Effector memory CD4-positive, alpha-beta T cell (primary cell): ENCODE data around the gene ID3.

ENCODE experiments used
- DNase-seq, 3 donors: peaks; one replicate each; pipeline ENCODE4 v3.0.0-alpha.2; 2020
- H3K27ac ChIP-seq: 2 replicates; pipeline ENCODE4 v1.7.0; 2013; ENCODE audit warnings: mild to moderate bottlenecking, low read length, moderate library complexity; ENCODE audit not compliant: insufficient read depth, poor library complexity, severe bottlenecking
- H3K27me3 ChIP-seq: replicated peaks from 2 replicates; pipeline ENCODE4 v1.7.0; 2013; ENCODE audit warnings: mild to moderate bottlenecking, low read length; ENCODE audit not compliant: insufficient read depth, control insufficient read depth, poor library complexity, severe bottlenecking
- H3K36me3 ChIP-seq: 2 replicates; pipeline ENCODE4 v1.7.0; 2013; ENCODE audit warnings: mild to moderate bottlenecking, low read length, moderate library complexity; ENCODE audit not compliant: control insufficient read depth, insufficient read depth
- H3K4me1 ChIP-seq: 2 replicates; pipeline ENCODE4 v1.7.0; 2013; ENCODE audit warnings: low read length, mild to moderate bottlenecking; ENCODE audit not compliant: control insufficient read depth, insufficient read depth, poor library complexity, severe bottlenecking
- H3K4me3 ChIP-seq: 2 replicates; pipeline ENCODE4 v1.7.0; 2013; ENCODE audit warnings: low read length, low read depth, mild to moderate bottlenecking; ENCODE audit not compliant: insufficient read depth, poor library complexity, severe bottlenecking
- H3K9me3 ChIP-seq: 2 replicates; pipeline ENCODE4 v1.7.0; 2013; ENCODE audit warnings: mild to moderate bottlenecking, low read length, moderate library complexity; ENCODE audit not compliant: control insufficient read depth

ID3 gene

DNA sequence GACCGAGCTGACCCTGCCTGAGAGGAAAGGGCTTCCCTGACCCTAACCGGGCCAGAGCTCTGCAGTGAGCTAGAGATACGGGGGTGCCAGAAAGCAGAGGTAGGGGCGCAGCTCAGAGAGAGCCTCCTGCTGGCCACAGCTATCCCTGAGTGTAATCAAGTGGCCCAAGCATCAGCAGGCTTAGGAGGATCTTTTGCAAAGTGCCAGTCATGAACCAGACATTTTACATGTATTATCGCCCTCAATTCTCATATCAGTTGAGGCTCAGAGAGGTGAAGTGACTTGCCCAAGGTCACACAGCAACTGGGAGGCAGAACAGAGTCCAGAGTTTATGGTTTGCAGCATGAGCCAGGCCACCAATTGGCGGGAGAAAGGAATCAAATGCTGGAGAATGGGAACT is 7.0 kb upstream of the ID3 start:
- H3K27me3 ChIP-seq, result no peaks in the 10 kb centered on the region
- H3K4me1 ChIP-seq, result peaks cover 6% of the 10 kb centered on the region
- no peaks in the 10 kb centered on the region for H3K9me3 ChIP-seq
- H3K27ac ChIP-seq, result no peak overlapping the region
- no peak overlapping the region for H3K4me3 ChIP-seq
- no peaks in the 10 kb centered on the region for H3K36me3 ChIP-seq
- no peak for DNase-seq

DNA sequence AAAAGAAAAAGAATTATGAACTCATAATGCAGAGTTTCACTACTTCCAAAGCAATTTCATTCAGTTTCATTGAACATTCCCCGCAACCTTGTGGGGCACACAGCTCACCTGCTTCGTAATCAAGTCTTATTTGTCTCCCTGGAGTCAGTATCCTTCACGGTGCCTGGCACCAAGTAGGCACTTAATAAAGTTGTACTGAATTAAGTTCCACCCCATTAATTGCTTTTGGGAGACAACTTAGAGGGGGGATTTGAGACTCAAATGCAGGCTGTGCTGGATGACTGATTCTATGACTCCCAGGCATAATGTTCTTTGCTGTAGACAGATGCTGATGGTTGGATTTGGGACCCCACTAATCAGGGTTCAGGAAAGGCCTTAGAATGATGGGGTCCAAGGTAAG is 6.5 kb upstream of the ID3 start:
- Histone ChIP-seq H3K4me1 (peaks cover 6% of the 10 kb centered on the region), H3K4me3 (no peak overlapping the region), H3K27me3 (no peaks in the 10 kb centered on the region), H3K9me3 (no peaks in the 10 kb centered on the region), H3K27ac (no peak overlapping the region), H3K36me3 (no peaks in the 10 kb centered on the region)
- no peak for DNase-seq

DNA sequence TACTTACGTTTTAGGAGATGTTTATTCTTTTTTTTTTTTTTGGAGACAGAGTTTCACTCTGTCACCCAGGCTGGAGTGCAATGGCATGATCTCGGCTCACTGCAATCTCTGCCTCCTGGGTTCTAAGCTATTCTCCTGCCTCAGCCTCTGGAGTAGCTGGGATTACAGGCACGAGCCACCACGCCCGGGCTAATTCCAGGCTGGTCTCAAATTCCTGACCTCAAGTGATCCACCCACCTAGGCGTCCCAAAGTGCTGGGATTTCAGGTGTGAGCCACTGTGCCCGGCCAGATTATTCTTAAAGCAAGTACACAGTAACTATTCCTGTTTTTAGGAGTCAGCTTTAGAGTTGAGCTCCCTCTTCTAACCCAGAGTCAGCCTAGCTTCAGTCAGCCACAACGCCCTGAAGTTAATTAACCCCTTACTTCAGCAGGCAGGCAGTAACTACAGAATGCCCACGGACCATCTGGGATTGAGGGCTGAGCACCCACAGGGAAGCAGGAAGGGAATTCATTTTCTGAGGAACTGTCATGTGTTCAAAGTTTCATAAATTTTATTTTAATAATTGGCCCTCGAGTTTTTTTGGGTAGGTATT is 5.3 kb upstream of the ID3 start:
- no peak overlapping the region for H3K27ac ChIP-seq
- no peaks in the 10 kb centered on the region for H3K27me3 ChIP-seq
- no peak for DNase-seq

DNA sequence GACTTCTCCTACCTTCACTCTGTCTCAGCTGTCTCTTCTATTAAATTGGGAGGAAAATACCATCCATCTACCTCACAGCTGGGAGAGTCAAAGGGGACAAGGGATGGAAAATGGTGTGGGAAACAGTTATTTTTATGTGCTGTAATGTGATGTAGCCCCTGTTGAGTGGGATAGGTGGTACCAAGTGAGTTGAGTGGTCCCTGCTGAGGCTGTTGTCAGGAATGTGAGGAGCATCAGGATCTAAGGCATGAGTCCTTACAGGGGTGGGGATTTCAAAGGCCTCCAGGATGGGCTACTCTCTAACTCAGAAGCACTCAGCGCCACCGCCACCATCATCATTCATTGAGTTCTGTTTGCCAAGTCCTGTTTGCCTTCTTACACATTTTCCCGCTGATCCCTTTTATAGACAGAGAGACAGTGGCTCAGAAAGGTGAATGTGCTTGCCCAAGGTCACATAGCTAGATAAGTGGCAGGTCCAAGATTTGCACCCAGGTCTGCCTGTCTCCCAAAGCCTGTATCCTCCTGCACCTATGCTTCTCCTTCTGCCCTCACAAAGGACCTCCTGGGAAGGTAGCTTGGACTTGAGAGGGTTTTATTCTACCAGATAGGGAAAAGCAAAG is 4.6 kb upstream of the ID3 start:
- Histone ChIP-seq H3K27ac (no peak overlapping the region), H3K4me1 (peaks cover 6% of the 10 kb centered on the region), H3K9me3 (no peaks in the 10 kb centered on the region), H3K27me3 (no peaks in the 10 kb centered on the region), H3K36me3 (no peaks in the 10 kb centered on the region), H3K4me3 (no peak overlapping the region)
- no peak for DNase-seq

More for the DNA sequence above, 5.3 kb upstream of the ID3 start:
- Histone ChIP-seq H3K4me3 (no peak overlapping the region), H3K4me1 (peaks cover 6% of the 10 kb centered on the region), H3K36me3 (no peaks in the 10 kb centered on the region), H3K9me3 (no peaks in the 10 kb centered on the region)

DNA sequence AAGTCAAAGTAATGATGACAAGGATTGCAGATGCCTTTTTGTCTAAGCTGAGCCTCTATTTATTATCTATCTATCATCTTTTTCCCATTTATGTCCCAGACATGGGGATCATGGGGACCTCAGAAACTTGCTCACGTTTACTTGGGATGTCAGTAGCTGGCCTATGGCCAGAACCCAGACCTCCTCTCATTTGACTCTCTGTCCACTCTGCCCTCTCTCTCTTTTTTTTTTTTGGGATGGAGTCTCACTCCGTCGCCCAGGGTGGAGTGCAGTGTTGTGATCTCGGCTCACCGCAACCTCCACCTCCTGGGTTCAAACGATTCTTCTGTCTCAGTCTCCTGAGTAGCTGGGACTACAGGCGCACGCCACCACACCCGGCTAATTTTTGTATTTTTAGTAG is 3.7 kb upstream of the ID3 start:
- Histone ChIP-seq H3K27ac (no peak overlapping the region), H3K4me3 (no peak overlapping the region), H3K9me3 (no peaks in the 10 kb centered on the region), H3K36me3 (no peaks in the 10 kb centered on the region), H3K4me1 (peaks cover 3% of the 10 kb centered on the region), H3K27me3 (no peaks in the 10 kb centered on the region)
- DNase-seq, result no peak

DNA sequence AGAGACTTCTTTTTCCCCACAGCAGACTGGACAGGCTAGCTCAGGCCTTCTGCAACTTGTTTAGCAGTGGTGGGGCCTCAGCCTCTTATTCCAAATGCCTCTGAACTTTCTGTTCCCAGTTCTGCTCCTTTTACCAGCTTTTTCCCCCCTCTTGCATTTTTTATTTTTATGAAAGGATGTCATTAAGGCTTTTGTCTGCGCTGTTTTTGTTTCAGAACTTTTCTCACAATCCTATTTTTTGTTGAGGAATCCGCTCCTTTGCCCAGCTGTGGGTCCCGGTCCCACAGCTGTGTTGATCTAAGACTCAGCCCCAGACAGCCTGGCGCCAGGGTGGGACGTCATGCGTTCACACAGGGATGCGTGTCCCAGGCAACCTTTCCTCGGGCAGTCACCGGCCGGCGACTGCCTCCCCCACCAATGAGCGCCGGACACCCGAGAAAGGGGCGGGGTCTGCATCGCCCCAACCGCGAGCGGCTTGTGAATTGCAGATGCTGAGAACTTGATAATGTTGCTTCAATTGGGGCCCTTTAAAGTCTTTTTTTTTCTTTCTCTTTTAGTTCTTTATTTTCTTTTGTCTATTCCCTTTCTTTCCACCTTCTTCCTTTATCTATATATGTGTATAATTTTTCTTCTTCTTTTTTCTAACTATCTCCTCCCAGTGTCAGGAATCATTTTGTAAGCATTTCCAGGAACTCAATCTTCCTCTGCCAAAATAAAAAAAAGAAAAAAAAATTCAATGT is 3.0 kb upstream of the ID3 start:
- no peak overlapping the region for H3K4me3 ChIP-seq
- no peaks in the 10 kb centered on the region for H3K36me3 ChIP-seq
- DNase-seq, result peak in 1 of 3 donors; percentile 13
- no peaks in the 10 kb centered on the region for H3K9me3 ChIP-seq
- H3K27ac ChIP-seq, result no peak overlapping the region
- no peaks in the 10 kb centered on the region for H3K27me3 ChIP-seq
- peaks cover 3% of the 10 kb centered on the region for H3K4me1 ChIP-seq

DNA sequence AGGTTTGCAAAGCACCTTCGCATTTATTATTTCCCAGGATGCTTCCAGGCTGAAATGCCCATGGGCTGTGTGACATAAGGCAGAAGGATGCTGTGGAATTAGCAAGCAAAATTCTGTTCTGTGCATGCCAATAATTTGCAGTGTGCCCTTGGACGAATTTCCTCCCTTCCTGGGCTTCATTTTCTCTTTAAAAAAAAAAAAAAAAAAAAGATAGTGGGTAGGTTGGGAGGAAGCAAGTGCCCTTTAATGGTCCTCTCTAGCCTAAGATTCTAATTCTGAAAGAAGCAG is 2.5 kb upstream of the ID3 start:
- peaks cover 8% of the 10 kb centered on the region for H3K4me1 ChIP-seq
- H3K27ac ChIP-seq, result no peak overlapping the region
- no peak for DNase-seq
- H3K9me3 ChIP-seq, result no peaks in the 10 kb centered on the region
- H3K27me3 ChIP-seq, result no peaks in the 10 kb centered on the region
- no peaks in the 10 kb centered on the region for H3K36me3 ChIP-seq
- H3K4me3 ChIP-seq, result no peak overlapping the region

DNA sequence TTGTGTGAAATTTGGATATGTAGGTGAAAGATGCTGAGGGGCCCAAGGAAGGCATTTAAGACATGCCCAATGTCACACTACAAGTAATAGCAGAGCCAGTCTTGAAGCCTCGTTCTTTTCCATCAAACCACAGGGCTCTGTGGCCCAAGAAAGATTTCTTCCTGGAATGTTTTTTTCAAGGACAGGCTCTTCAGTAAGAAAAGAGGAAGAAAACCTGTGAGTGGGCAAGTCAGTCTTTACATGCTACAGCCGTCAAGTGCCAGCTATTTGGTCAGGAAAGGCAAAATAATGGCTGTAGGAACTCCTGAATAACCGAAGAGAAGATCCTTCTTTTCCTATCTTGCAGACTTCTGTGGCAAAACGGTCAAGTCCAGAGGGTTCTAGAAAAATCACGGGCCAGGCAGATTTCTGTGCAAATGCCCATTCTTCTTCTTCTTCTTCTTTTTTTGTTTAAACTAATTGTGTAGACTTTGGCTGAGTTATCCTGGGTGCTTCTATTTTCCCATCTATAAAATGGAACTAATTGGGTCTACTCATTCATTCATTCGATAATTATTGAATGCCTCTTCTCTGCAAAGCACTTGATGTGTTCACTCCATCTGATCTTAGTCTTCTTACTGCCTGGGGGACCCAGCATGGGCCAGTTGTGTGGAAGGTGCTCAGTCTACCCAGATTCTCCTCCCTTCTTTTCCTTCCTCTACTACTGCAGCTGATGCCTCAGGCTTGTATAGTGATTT is 1.9 kb upstream of the ID3 start:
- Histone ChIP-seq H3K36me3 (no peaks in the 10 kb centered on the region), H3K4me1 (peaks cover 13% of the 10 kb centered on the region), H3K9me3 (no peaks in the 10 kb centered on the region), H3K27ac (no peak overlapping the region), H3K4me3 (no peak overlapping the region), H3K27me3 (no peaks in the 10 kb centered on the region)
- DNase-seq, result no peak

DNA sequence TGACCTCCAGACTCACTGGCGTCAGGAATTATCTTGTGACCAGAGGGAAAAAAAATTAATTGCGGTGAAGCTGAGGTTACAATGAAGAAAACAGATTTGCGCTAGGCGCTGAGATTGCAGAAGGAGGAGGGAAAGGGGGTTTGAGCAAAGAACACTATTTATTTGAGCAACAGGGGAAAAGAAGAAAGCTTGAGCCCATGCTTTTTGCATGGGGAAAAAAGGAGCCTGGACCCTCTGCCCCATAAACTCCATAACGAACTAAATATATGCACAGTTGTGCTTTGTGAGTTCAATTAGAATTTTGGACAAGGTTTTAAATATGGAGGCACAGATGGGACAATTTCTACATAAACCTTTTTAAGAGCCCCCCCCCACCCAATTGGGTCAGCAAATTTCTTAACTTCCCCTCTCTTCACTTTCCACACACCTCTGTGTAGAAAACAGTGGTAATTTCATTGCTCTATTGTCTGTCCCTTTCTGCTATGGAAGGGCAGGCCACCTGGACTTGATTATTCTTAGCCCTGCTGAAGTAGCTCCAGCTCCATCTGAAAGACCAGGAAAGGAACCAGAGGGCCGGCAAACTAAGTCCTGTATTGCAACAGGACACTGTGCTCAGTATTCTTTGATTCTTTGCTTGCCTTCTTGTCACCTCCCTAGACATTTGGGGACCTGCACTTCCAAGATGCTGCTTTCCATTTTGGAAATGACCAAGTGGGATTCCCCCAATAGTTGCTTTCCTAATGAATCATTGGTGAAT is 862 bp upstream of the ID3 start:
- Histone ChIP-seq H3K36me3 (no peaks in the 10 kb centered on the region), H3K9me3 (no peaks in the 10 kb centered on the region), H3K4me1 (peaks cover 24% of the 10 kb centered on the region), H3K27me3 (no peaks in the 10 kb centered on the region), H3K27ac (peak overlapping the region; percentile 81), H3K4me3 (peak overlapping the region; percentile 97)
- DNase-seq, result no peak
